GM19240 (cell line): ENCODE measurements around the gene PSME1.

Source experiments
- DNase-seq: peaks from one replicate; pipeline ENCODE4 v3.0.0; 2011; ENCODE audit warnings: low spot score; ENCODE audit not compliant: insufficient read length

PSME1 gene

DNA sequence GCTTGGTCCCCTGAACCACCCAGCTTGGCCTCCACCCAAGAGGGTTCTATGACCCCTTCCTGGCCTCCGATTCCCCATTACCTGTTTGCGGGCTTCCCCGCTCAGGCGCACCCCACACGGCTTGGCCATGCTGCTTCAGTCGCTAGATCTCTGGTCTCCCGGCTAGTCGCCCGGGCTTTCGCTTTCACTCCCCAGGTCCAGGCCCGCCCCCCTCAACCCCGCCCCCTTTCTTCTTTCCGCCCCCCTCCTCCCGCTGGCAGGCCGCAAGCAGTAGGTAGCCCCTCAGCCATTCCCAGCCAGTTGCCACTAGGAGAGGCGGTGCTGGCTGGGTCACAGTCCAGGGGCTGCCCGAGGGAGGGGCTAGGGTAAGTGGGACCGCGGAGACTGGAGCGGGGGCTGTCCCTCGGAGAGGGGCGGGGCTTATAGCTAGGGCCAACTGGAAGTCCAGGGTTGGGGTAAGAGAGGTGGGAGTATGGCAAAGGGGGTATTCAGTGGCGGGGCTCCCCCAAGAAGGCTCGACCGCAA, 10.5 kb downstream of the PSME1 start, which contains the start of gene PSME2:
PSME2 (minus strand) TSS at position 158 of the 525 bp plus-strand sequence; CDS start at position 129, 29 bp downstream.
- DNase-seq: peak; percentile 94

GRCh38 chr14:24146978-24147760, 11.2 kb downstream of the PSME1 start, which contains the start of gene RNF31:
Gene RNF31 (plus strand): TSS chr14:24147498. CDS start chr14:24147699, 201 bp downstream.
- DNase-seq: peak; percentile 97

- DNase-seq: no peak
Measured at GRCh38 chr14:24147761-24148428, 11.9 kb downstream of the PSME1 start.

GRCh38 chr14:24149302-24149969, 13.4 kb downstream of the PSME1 start:
- DNase-seq: no peak

DNA sequence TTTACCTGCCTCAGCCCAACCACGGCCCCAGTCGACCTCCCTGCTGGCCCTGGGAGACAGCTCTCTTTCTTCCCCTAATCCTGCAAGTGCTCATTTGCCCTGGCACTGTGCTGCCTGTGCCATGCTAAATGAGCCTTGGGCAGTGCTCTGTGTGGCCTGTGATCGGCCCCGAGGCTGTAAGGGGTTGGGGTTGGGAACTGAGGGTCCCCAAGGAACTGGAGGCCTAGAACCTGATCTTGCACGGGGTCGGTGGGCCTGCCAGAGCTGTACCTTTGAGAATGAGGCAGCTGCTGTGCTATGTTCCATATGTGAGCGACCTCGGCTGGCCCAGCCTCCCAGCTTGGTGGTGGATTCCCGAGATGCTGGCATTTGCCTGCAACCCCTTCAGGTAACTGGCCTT, 14.1 kb downstream of the PSME1 start:
- DNase-seq: no peak

DNA sequence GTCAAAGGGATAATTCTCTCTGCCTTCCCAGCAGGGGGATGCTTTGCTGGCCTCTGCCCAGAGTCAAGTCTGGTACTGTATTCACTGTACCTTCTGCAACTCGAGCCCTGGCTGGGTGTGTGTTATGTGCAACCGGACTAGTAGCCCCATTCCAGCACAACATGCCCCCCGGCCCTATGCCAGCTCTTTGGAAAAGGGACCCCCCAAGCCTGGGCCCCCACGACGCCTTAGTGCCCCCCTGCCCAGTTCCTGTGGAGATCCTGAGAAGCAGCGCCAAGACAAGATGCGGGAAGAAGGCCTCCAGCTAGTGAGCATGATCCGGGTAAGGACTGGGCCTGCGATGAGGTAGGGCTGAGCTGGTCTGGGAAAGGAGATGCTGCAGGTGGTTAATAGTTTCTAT, 14.6 kb downstream of the PSME1 start:
- no peak for DNase-seq

- DNase-seq: no peak
Measured at GRCh38 chr14:24150993-24151392, 15.0 kb downstream of the PSME1 start.

GRCh38 chr14:24151404-24152080, 15.5 kb downstream of the PSME1 start:
- DNase-seq: no peak

DNA sequence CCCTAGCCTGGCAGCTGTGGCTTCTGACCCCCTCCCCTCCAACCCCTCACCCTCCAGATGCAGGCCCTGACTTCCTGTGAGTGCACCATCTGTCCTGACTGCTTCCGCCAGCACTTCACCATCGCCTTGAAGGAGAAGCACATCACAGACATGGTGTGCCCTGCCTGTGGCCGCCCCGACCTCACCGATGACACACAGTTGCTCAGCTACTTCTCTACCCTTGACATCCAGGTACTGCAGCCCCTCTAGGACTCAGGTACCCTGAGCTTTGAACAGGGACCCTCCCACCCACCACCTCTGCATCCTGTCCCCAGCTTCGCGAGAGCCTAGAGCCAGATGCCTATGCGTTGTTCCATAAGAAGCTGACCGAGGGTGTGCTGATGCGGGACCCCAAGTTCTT, 19.1 kb downstream of the PSME1 start:
- DNase-seq: no peak

DNA sequence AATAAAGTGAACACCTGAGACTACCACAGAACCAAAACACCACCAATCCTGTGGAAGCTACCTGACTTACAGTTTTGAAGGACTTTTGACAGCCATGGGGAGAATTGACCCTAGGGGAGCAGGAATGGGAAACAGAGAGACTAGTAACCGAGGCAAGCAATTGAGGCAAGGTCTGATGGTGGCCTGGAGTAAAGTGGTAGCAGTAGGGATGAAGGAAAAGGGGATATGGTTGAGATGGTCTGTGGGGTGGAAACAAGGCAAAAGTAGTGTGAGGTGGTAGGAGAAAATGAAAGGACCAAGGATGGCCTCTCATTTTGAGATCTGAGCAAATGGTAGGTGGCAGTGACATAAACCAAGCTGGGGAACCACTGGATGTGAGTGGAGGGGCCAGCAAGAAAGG, 20.8 kb downstream of the PSME1 start:
- no peak for DNase-seq

- DNase-seq: no peak
Measured at GRCh38 chr14:24157331-24157730, 21.3 kb downstream of the PSME1 start.

GRCh38 chr14:24159777-24160498, 23.9 kb downstream of the PSME1 start:
- DNase-seq: no peak

DNA sequence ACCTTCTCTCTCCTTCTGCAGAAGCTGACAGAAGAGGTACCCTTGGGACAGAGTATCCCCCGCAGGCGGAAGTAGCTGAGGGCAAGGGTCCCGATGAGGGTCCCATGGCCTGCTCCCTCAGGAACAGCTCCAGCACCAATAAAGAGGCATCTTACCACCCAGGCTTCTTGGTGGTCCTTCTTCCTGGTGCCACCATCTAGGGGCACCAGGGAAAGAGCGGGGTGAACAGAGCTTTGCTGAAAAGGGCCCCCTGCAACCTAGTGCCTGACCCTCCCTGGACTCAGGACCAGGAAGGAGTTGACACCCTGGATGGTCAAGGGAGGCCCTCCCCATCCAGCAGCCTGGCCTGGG, 24.5 kb downstream of the PSME1 start:
- DNase-seq: no peak

DNA sequence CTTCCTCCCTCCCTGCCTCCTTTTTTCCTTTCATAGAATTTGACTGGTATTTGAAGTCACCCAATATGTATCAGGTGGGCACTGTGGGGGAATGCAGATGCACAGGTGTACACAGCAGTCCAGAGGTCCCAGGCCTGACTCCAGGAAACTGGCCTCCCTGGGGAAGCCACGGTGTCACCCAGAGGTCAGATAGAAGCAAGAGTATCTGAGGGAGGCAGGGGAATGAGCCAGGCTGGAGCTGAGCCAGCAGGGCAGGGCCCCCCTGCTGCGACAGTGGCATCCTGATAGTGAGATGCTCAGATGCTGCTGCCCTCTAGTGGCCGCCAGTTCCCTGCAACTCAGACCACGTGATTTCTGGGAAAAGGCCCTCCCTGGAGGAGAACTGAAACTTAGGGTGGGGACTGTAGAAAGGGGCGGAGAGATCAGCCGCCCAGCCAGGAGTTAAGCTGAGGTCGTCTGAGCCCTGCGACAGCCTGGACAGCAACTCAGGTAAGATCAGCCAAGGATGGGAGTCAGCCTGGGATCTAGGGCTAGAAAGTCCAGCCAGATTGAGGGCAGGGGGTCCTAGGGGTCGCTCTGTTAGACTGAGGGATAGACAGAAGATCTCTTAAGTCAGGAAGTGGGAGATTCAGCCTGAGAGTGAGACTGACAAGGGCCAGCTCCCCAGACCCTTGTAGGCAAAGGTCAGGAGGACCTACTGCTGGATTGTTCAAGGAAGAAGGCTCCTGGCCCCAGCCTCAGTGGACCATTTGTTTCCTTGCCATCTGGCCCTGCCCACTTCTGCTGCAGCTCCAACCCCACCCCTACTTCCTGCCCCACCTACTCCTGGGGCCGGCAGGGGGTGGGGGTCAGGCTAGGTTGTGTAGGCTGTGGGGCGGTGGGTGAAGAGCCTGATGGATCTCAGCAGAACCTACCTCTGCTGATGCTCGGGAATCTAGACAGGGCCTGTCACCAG, 25.1 kb downstream of the PSME1 start, which contains the start of gene IRF9:
IRF9 (plus strand) TSS at position 416 of the 955 bp plus-strand sequence. CDS start 880 bp downstream, outside the sequence.
- DNase-seq: peak; percentile 94

DNA sequence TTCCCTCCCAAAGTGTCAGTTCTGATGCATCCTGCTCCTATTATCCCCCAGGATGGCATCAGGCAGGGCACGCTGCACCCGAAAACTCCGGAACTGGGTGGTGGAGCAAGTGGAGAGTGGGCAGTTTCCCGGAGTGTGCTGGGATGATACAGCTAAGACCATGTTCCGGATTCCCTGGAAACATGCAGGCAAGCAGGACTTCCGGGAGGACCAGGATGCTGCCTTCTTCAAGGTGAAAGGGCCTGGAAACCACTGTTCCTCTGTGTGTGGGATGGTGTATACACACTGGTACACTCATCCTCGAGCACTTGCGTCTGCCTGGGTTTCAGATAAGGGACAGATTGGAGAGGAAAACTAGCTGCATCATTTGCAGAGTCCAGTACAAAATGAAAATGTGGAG, 26.1 kb downstream of the PSME1 start:
- DNase-seq: no peak

GRCh38 chr14:24164518-24164991, 28.6 kb downstream of the PSME1 start:
- no peak for DNase-seq

DNA sequence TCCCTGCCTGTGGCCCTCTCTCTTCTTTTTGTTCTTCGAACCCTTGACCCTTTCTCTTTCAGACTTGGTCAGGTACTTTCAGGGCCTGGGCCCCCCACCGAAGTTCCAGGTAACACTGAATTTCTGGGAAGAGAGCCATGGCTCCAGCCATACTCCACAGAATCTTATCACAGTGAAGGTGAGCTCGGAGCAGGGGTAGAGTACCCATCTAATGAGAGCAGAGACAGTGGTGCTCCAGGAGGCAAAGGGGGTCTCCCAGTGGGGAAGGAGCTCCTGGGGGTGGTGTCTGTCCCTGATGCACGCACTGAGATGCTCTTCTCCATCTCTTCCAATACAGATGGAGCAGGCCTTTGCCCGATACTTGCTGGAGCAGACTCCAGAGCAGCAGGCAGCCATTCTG, 29.8 kb downstream of the PSME1 start:
- DNase-seq: no peak

GRCh38 chr14:24167469-24168114, 31.6 kb downstream of the PSME1 start:
- no peak for DNase-seq
